Measurements from ENCODE around the gene FAM47E.

FAM47E gene

DNA sequence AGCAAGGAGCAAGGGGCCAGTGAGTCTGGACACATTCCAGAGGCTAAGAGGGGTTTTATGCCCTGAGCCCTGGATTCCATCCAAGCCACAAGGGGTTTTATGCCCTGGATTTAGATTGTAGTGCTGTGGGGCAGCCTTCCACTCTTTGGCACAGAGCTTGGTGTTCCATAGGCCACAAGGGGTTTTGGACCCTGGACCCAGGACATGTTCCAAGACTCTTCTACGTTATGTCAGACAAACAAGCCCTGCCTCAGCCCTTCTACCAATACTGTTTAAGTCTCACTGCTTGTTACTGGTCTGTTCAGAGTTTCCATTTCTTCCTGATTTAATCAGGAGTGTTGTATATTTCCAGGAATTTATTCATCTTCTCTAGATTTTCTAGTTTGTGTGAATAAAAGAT is 25.1 kb upstream of the FAM47E start:
- H3K27ac ChIP-seq (ENCODE audit: low read length), result no peak overlapping the region
- no peak for DNase-seq
- TF ChIP-seq CTCF (IDR thresholded peaks at IDR 0.05; ENCODE audit: borderline replicate concordance, extremely low read depth, low read length, poor library complexity, severe bottlenecking), result no peak
- TF ChIP-seq EZH2 (IDR thresholded peaks at IDR 0.05; ENCODE audit: borderline replicate concordance, low read depth, low read length, severe bottlenecking), result no peak
- no peak overlapping the region for H2AFZ ChIP-seq (ENCODE audit: low read depth, low read length)
- no peaks in the 10 kb centered on the region for H3K36me3 ChIP-seq (ENCODE audit: insufficient read depth, low read length)
- H3K9ac ChIP-seq (ENCODE audit: low read depth, low read length), result no peak overlapping the region
- H3K4me1 ChIP-seq (ENCODE audit: insufficient read depth, low read length), result no peaks in the 10 kb centered on the region
- no peaks in the 10 kb centered on the region for H3K9me3 ChIP-seq (ENCODE audit: insufficient read depth, low read length, severe bottlenecking)
- H3K4me2 ChIP-seq (ENCODE audit: insufficient read depth, low read length), result no peak overlapping the region
- ATAC-seq (ENCODE audit: insufficient read depth, low read depth), result no peak
- H3K4me3 ChIP-seq (ENCODE audit: low read depth in 1 of 2, low read length in 2 of 2), result no peak overlapping the region
- H3K27me3 ChIP-seq (ENCODE audit: insufficient read depth, low read length, poor library complexity), result no peaks in the 10 kb centered on the region
- no peaks in the 10 kb centered on the region for H3K79me2 ChIP-seq (ENCODE audit: insufficient read depth, low read length)
- no peaks in the 10 kb centered on the region for H4K20me1 ChIP-seq (ENCODE audit: insufficient read depth, low read length)

- Histone ChIP-seq H3K27me3 (ENCODE audit: insufficient read depth, low read length, poor library complexity) (no peaks in the 10 kb centered on the region), H3K4me2 (ENCODE audit: insufficient read depth, low read length) (no peak overlapping the region), H3K4me1 (ENCODE audit: insufficient read depth, low read length) (no peaks in the 10 kb centered on the region), H2AFZ (ENCODE audit: low read depth, low read length) (no peak overlapping the region), H3K4me3 (ENCODE audit: low read depth in 1 of 2, low read length in 2 of 2) (no peak overlapping the region), H3K36me3 (ENCODE audit: insufficient read depth, low read length) (no peaks in the 10 kb centered on the region), H3K79me2 (ENCODE audit: insufficient read depth, low read length) (no peaks in the 10 kb centered on the region), H3K9me3 (ENCODE audit: insufficient read depth, low read length, severe bottlenecking) (no peaks in the 10 kb centered on the region), H3K27ac (ENCODE audit: low read length) (no peak overlapping the region), H4K20me1 (ENCODE audit: insufficient read depth, low read length) (no peaks in the 10 kb centered on the region), H3K9ac (ENCODE audit: low read depth, low read length) (no peak overlapping the region)
- no peak for ATAC-seq (ENCODE audit: insufficient read depth, low read depth)
- DNase-seq, result no peak
- TF ChIP-seq EZH2 (IDR thresholded peaks at IDR 0.05; ENCODE audit: borderline replicate concordance, low read depth, low read length, severe bottlenecking), result no peak
- no peak for TF ChIP-seq CTCF (IDR thresholded peaks at IDR 0.05; ENCODE audit: borderline replicate concordance, extremely low read depth, low read length, poor library complexity, severe bottlenecking)
Observed at GRCh38 chr4:76232681-76233080, 18.8 kb upstream of the FAM47E start.

DNA sequence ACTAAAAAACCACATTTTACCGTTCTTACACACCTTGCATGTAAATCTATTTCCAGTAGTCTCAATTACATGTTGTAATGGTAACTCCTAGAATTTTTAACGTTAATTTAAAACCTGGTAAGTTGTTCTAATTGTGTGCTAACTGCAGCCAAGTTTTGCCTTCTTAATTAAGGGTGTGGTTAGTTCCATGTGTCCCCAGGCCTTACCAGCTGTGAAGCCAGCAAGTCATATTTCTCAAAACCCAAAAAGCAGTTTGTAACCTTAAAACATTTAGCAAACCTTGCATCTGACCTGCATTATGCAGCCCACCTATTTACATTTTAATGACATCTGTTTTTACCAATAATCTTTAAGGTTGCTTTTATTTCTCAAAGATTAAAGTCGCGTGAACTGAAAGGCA is 18.4 kb upstream of the FAM47E start:
- H3K36me3 ChIP-seq (ENCODE audit: insufficient read depth, low read length), result no peaks in the 10 kb centered on the region
- no peak overlapping the region for H3K4me2 ChIP-seq (ENCODE audit: insufficient read depth, low read length)
- no peak overlapping the region for H3K4me3 ChIP-seq (ENCODE audit: low read depth in 1 of 2, low read length in 2 of 2)
- no peak overlapping the region for H2AFZ ChIP-seq (ENCODE audit: low read depth, low read length)
- H3K9ac ChIP-seq (ENCODE audit: low read depth, low read length), result no peak overlapping the region
- no peaks in the 10 kb centered on the region for H4K20me1 ChIP-seq (ENCODE audit: insufficient read depth, low read length)
- H3K79me2 ChIP-seq (ENCODE audit: insufficient read depth, low read length), result no peaks in the 10 kb centered on the region
- H3K27me3 ChIP-seq (ENCODE audit: insufficient read depth, low read length, poor library complexity), result no peaks in the 10 kb centered on the region
- no peak overlapping the region for H3K27ac ChIP-seq (ENCODE audit: low read length)
- DNase-seq, result no peak
- H3K4me1 ChIP-seq (ENCODE audit: insufficient read depth, low read length), result no peaks in the 10 kb centered on the region
- no peak for TF ChIP-seq EZH2 (IDR thresholded peaks at IDR 0.05; ENCODE audit: borderline replicate concordance, low read depth, low read length, severe bottlenecking)
- no peak for TF ChIP-seq CTCF (IDR thresholded peaks at IDR 0.05; ENCODE audit: borderline replicate concordance, extremely low read depth, low read length, poor library complexity, severe bottlenecking)
- ATAC-seq (ENCODE audit: insufficient read depth, low read depth), result no peak
- H3K9me3 ChIP-seq (ENCODE audit: insufficient read depth, low read length, severe bottlenecking), result no peaks in the 10 kb centered on the region

DNA sequence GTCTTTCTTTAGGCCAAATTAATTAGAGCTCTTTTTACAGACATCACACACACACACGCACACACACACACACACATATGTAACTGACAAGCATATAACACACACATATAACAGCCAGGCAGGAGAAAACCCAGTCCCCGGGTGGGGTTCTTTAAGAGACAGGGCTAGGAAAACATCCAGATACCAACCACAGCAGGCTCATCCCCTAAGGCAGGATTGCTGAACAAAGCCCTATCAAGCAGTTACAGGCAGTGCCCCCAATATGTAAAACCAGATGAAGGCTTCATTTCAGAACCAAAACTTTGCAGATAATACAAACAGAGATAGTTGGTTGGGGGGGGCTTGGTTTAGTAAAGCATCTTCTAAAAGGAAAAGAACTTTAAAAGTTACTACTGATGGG is 18.0 kb upstream of the FAM47E start:
- Histone ChIP-seq H3K4me3 (ENCODE audit: low read depth in 1 of 2, low read length in 2 of 2) (no peak overlapping the region), H4K20me1 (ENCODE audit: insufficient read depth, low read length) (no peaks in the 10 kb centered on the region), H3K9ac (ENCODE audit: low read depth, low read length) (no peak overlapping the region), H2AFZ (ENCODE audit: low read depth, low read length) (no peak overlapping the region), H3K4me2 (ENCODE audit: insufficient read depth, low read length) (no peak overlapping the region), H3K9me3 (ENCODE audit: insufficient read depth, low read length, severe bottlenecking) (no peaks in the 10 kb centered on the region), H3K27ac (ENCODE audit: low read length) (no peak overlapping the region), H3K79me2 (ENCODE audit: insufficient read depth, low read length) (no peaks in the 10 kb centered on the region), H3K36me3 (ENCODE audit: insufficient read depth, low read length) (no peaks in the 10 kb centered on the region), H3K27me3 (ENCODE audit: insufficient read depth, low read length, poor library complexity) (no peaks in the 10 kb centered on the region), H3K4me1 (ENCODE audit: insufficient read depth, low read length) (no peaks in the 10 kb centered on the region)
- TF ChIP-seq CTCF (IDR thresholded peaks at IDR 0.05; ENCODE audit: borderline replicate concordance, extremely low read depth, low read length, poor library complexity, severe bottlenecking), result no peak
- no peak for ATAC-seq (ENCODE audit: insufficient read depth, low read depth)
- DNase-seq, result no peak

Measured in DND-41 (cell line).